Activated naive CD8-positive, alpha-beta T cell treated with anti-CD3 and anti-CD28 coated beads, Interleukin-2, amount 10 ng/mL, durations not matched to agents 7 days and 5 days (primary cell): ENCODE results near the gene ALAS1. TPM values are rescaled to one million over a fixed set of nuclear protein-coding genes. Genes with fewer than 3 reads are reported as not detected.
A peak's percentile ranks its signal among the peaks of the same experiment; 100 is the strongest.
"Not testable (repeated sequence)": the region's sequence is repeated elsewhere in the genome, so short reads cannot be mapped to it uniquely, and the experiment has no call there.

Source experiments
- ATAC-seq: fragments of 150-1000 bp; cut with Tn5 transposase; one replicate; pipeline ENCODE4 v1.10.0; 2021; ENCODE audit warnings: low read depth, moderate library complexity
- POLR2A ChIA-PET: fragments of 350-600 bp; sonication (Branson Sonifier 250); formaldehyde crosslinking; loops from one replicate; lab custom pipeline; 2021; ENCODE audit warnings: antibody characterized with exemption; lab: Charles Lee
- DNase-seq: peaks from one replicate; pipeline ENCODE4 v3.0.0; 2021
- H3K27ac Mint-ChIP-seq: one replicate; pipeline ENCODE4 v1.8.0; 2022; ENCODE audit warnings: mild to moderate bottlenecking, mixed read lengths
- H3K27me3 Mint-ChIP-seq: one replicate; pipeline ENCODE4 v1.8.0; 2022; ENCODE audit warnings: mild to moderate bottlenecking, moderate library complexity, mixed read lengths
- H3K36me3 Mint-ChIP-seq: one replicate; pipeline ENCODE4 v1.8.0; 2021; ENCODE audit warnings: mild to moderate bottlenecking, mixed read lengths
- H3K4me1 Mint-ChIP-seq: one replicate; pipeline ENCODE4 v1.8.0; 2021; ENCODE audit warnings: mixed read lengths
- H3K4me3 Mint-ChIP-seq: one replicate; pipeline ENCODE4 v1.8.0; 2022; ENCODE audit warnings: mild to moderate bottlenecking, moderate library complexity, mixed read lengths
- H3K9me3 Mint-ChIP-seq: one replicate; pipeline ENCODE4 v1.8.0; 2021; ENCODE audit warnings: mixed read lengths
- total RNA-seq, 2 experiments: library from RNA; stranded (reverse); gene quantifications; one replicate each; pipeline ENCODE4 v1.2.3, GENCODE V29; 2021

Gene ALAS1
- total RNA-seq: 10 to 100 TPM; 46.9 to 50.1 TPM

- Mint-ChIP-seq H3K4me3 (peak within 1 kb of the TSS; percentile 99), H3K27me3 (peaks cover 2% of the 10 kb centered on the region), H3K9me3 (no peaks in the 10 kb centered on the region), H3K36me3 (peaks cover 31% of the 10 kb centered on the region), H3K27ac (peak within 1 kb of the TSS; percentile 92), H3K4me1 (peaks cover 36% of the 10 kb centered on the region)
- POLR2A ChIA-PET: interaction anchor here (0.9 to 1.5 kb wide), 3 partner anchors 16 to 24 kb away, joined by 3 to 8 read pairs (median 5); no protein-coding TSS in a partner anchor
- DNase-seq: peak; percentile 99
- peak; percentile 96 for ATAC-seq
Observed at GRCh38 chr3:52197842-52198625, at the start of gene ALAS1. ALAS1 (plus strand) TSS chr3:52198160; CDS start chr3:52199242, 1,082 bp downstream.

- Mint-ChIP-seq H3K4me3 (no peak overlapping the region), H3K27me3 (no peaks in the 10 kb centered on the region)
Observed at GRCh38 chr3:52149021-52149420, 48.9 kb upstream of the ALAS1 start.

GRCh38 chr3:52149726-52150125, 48.2 kb upstream of the ALAS1 start:
- DNase-seq: no peak
- no peak overlapping the region for H3K27ac Mint-ChIP-seq

More at GRCh38 chr3:52149021-52149420, 48.9 kb upstream of the ALAS1 start:
- peaks cover 16% of the 10 kb centered on the region for H3K4me1 Mint-ChIP-seq
- ATAC-seq (no peak), DNase-seq (no peak)
- H3K27ac Mint-ChIP-seq: no peak overlapping the region
- no peaks in the 10 kb centered on the region for H3K9me3 Mint-ChIP-seq
- H3K36me3 Mint-ChIP-seq: peaks cover 10% of the 10 kb centered on the region
- POLR2A ChIA-PET: no interaction called here

GRCh38 chr3:52150357-52150756, 47.6 kb upstream of the ALAS1 start:
- Mint-ChIP-seq H3K27ac (no peak overlapping the region), H3K36me3 (peaks cover 9% of the 10 kb centered on the region), H3K27me3 (no peaks in the 10 kb centered on the region), H3K9me3 (no peaks in the 10 kb centered on the region), H3K4me1 (peaks cover 18% of the 10 kb centered on the region), H3K4me3 (no peak overlapping the region)
- POLR2A ChIA-PET: no interaction called here
- no peak for DNase-seq
- ATAC-seq: no peak

More at GRCh38 chr3:52149726-52150125, 48.2 kb upstream of the ALAS1 start:
- Mint-ChIP-seq H3K4me1 (peaks cover 12% of the 10 kb centered on the region), H3K27me3 (no peaks in the 10 kb centered on the region), H3K9me3 (no peaks in the 10 kb centered on the region), H3K4me3 (no peak overlapping the region), H3K36me3 (peaks cover 9% of the 10 kb centered on the region)
- POLR2A ChIA-PET: interaction anchor here (0.6 kb wide), 1 partner anchor 562 kb away, joined by 8 read pairs; no protein-coding TSS in a partner anchor
- ATAC-seq: no peak

- no peak for ATAC-seq
- Mint-ChIP-seq H3K27ac (no peak overlapping the region), H3K9me3 (no peaks in the 10 kb centered on the region), H3K4me3 (no peak overlapping the region), H3K27me3 (no peaks in the 10 kb centered on the region), H3K4me1 (peaks cover 22% of the 10 kb centered on the region), H3K36me3 (peaks cover 6% of the 10 kb centered on the region)
- DNase-seq: no peak
- POLR2A ChIA-PET: no interaction called here
Observed at GRCh38 chr3:52150860-52151259, 47.1 kb upstream of the ALAS1 start.

GRCh38 chr3:52151991-52152390, 46.0 kb upstream of the ALAS1 start:
- H3K4me3 Mint-ChIP-seq, ATAC-seq, H3K27ac Mint-ChIP-seq, POLR2A ChIA-PET, H3K9me3 Mint-ChIP-seq, DNase-seq, H3K27me3 Mint-ChIP-seq, H3K36me3 Mint-ChIP-seq: not testable (repeated sequence)
- H3K4me1 Mint-ChIP-seq: peaks cover 22% of the 10 kb centered on the region

GRCh38 chr3:52153389-52154096, 44.4 kb upstream of the ALAS1 start:
- H3K9me3 Mint-ChIP-seq: no peaks in the 10 kb centered on the region
- H3K36me3 Mint-ChIP-seq: peaks cover 6% of the 10 kb centered on the region

GRCh38 chr3:52154135-52155094, 43.5 kb upstream of the ALAS1 start, which contains the start of gene POC1A:
POC1A (minus strand) TSS chr3:52154423; CDS start chr3:52154372, 51 bp downstream.
- H3K9me3 Mint-ChIP-seq: no peaks in the 10 kb centered on the region
- DNase-seq (peak; percentile 93), ATAC-seq (peak; percentile 93)
- peak within 1 kb of the TSS; percentile 93 for H3K27ac Mint-ChIP-seq
- POLR2A ChIA-PET: interaction anchor here (0.6 to 1.6 kb wide), 15 partner anchors 47 to 185 kb away, joined by 3 to 18 read pairs (median 3); partner anchors contain the start of genes ABHD14B, DUSP7, RPL29 and WDR82
- peaks cover 3% of the 10 kb centered on the region for H3K27me3 Mint-ChIP-seq
- H3K36me3 Mint-ChIP-seq: peaks cover 2% of the 10 kb centered on the region
- H3K4me1 Mint-ChIP-seq: peaks cover 22% of the 10 kb centered on the region
- peak within 1 kb of the TSS; percentile 94 for H3K4me3 Mint-ChIP-seq

More at GRCh38 chr3:52153389-52154096, 44.4 kb upstream of the ALAS1 start:
- ATAC-seq (no peak), DNase-seq (no peak)
- Mint-ChIP-seq H3K27me3 (no peaks in the 10 kb centered on the region), H3K4me3 (peak overlapping the region; percentile 94), H3K27ac (peak overlapping the region; percentile 93), H3K4me1 (peaks cover 22% of the 10 kb centered on the region)
- POLR2A ChIA-PET: interaction anchor here (0.5 to 1.6 kb wide), 6 partner anchors 63 to 186 kb away, joined by 3 to 18 read pairs (median 6); partner anchors contain the start of genes DUSP7, RPL29 and WDR82

GRCh38 chr3:52155912-52156311, 42.0 kb upstream of the ALAS1 start:
- peaks cover 22% of the 10 kb centered on the region for H3K4me1 Mint-ChIP-seq
- H3K36me3 Mint-ChIP-seq: no peaks in the 10 kb centered on the region
- H3K4me3 Mint-ChIP-seq: peak overlapping the region; percentile 52
- H3K27ac Mint-ChIP-seq: no peak overlapping the region
- H3K27me3 Mint-ChIP-seq: peaks cover 15% of the 10 kb centered on the region
- POLR2A ChIA-PET: interaction anchor here (1.4 kb wide), 1 partner anchor 70 kb away, joined by 4 read pairs; the partner anchor contains the start of gene TLR9
- H3K9me3 Mint-ChIP-seq: no peaks in the 10 kb centered on the region
- no peak for DNase-seq
- no peak for ATAC-seq

- ATAC-seq (no peak), DNase-seq (no peak)
- Mint-ChIP-seq H3K9me3 (no peaks in the 10 kb centered on the region), H3K4me3 (no peak overlapping the region), H3K27ac (no peak overlapping the region), H3K36me3 (no peaks in the 10 kb centered on the region), H3K4me1 (peaks cover 10% of the 10 kb centered on the region), H3K27me3 (peaks cover 15% of the 10 kb centered on the region)
- POLR2A ChIA-PET: interaction anchor here (1.3 kb wide), 1 partner anchor 11 kb away, joined by 3 read pairs; no protein-coding TSS in a partner anchor
Observed at GRCh38 chr3:52159503-52159902, 38.5 kb upstream of the ALAS1 start.

GRCh38 chr3:52162250-52162872, 35.6 kb upstream of the ALAS1 start:
- POLR2A ChIA-PET: interaction anchor here (0.5 kb wide), 2 partner anchors 74 to 106 kb away, joined by 3 read pairs; partner anchors contain the start of gene DUSP7
- Mint-ChIP-seq H3K4me1 (no peaks in the 10 kb centered on the region), H3K9me3 (no peaks in the 10 kb centered on the region), H3K27ac (no peak overlapping the region), H3K4me3 (no peak overlapping the region), H3K27me3 (peaks cover 22% of the 10 kb centered on the region), H3K36me3 (no peaks in the 10 kb centered on the region)
- DNase-seq: no peak
- no peak for ATAC-seq

GRCh38 chr3:52167240-52167639, 30.7 kb upstream of the ALAS1 start:
- no peaks in the 10 kb centered on the region for H3K36me3 Mint-ChIP-seq
- H3K4me3 Mint-ChIP-seq: no peak overlapping the region
- no peaks in the 10 kb centered on the region for H3K9me3 Mint-ChIP-seq
- ATAC-seq (no peak), DNase-seq (no peak)
- no peak overlapping the region for H3K27ac Mint-ChIP-seq
- H3K27me3 Mint-ChIP-seq: peaks cover 7% of the 10 kb centered on the region
- H3K4me1 Mint-ChIP-seq: no peaks in the 10 kb centered on the region
- POLR2A ChIA-PET: no interaction called here
